ENCODE results near the gene AOX1.

DNA sequence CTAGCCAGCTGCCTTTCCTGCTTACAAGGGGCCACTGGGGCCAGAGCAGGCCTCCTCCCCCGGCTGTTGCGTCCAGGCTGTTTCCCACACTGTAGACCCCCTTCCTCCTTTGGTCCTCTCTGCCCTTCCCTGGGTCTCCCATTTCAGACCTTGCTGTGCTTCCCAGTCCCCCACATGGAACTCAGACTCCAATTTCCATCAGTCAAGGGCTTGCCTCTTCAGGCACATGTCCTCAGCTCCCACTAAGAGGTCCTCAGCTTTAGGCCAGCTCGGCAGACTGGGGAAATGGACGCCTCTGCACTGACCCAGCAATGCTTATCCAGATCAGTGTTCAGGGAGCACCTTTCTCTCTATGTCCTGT is 127.9 kb downstream of the AOX1 start:
- TF ChIP-seq, protein P1, sequence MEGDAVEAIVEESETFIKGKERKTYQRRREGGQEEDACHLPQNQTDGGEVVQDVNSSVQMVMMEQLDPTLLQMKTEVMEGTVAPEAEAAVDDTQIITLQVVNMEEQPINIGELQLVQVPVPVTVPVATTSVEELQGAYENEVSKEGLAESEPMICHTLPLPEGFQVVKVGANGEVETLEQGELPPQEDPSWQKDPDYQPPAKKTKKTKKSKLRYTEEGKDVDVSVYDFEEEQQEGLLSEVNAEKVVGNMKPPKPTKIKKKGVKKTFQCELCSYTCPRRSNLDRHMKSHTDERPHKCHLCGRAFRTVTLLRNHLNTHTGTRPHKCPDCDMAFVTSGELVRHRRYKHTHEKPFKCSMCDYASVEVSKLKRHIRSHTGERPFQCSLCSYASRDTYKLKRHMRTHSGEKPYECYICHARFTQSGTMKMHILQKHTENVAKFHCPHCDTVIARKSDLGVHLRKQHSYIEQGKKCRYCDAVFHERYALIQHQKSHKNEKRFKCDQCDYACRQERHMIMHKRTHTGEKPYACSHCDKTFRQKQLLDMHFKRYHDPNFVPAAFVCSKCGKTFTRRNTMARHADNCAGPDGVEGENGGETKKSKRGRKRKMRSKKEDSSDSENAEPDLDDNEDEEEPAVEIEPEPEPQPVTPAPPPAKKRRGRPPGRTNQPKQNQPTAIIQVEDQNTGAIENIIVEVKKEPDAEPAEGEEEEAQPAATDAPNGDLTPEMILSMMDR (IDR thresholded peaks at IDR 0.05; ENCODE audit: control extremely low read depth in 1 of 3, insufficient read depth in 1 of 3, low read depth in 1 of 3, low read length in 3 of 3) = no peak
- TF ChIP-seq BCL11A (IDR thresholded peaks at IDR 0.05; ENCODE audit: low read depth in 2 of 2, low read length in 2 of 2) (no peak), JUN (IDR thresholded peaks at IDR 0.05; ENCODE audit: low read depth, low read length) (no peak), POLR2A (IDR thresholded peaks at IDR 0.05; ENCODE audit: control extremely low read depth in 1 of 2, low read depth in 2 of 2, low read length in 2 of 2) (no peak), EP300 (IDR thresholded peaks at IDR 0.05; ENCODE audit: borderline replicate concordance in 1 of 2, low read depth in 2 of 2, low read length in 2 of 2) (no peak), EZH2 (IDR thresholded peaks at IDR 0.05; ENCODE audit: low read depth, low read length, severe bottlenecking) (no peak), SP2 (IDR thresholded peaks at IDR 0.05; ENCODE audit: low read length) (no peak), ASH2L (IDR thresholded peaks at IDR 0.05; ENCODE audit: low read length) (no peak), ZNF274 (IDR thresholded peaks at IDR 0.05; ENCODE audit: borderline replicate concordance, extremely low read depth, low read length) (no peak)
- TF ChIP-seq, protein P2, sequence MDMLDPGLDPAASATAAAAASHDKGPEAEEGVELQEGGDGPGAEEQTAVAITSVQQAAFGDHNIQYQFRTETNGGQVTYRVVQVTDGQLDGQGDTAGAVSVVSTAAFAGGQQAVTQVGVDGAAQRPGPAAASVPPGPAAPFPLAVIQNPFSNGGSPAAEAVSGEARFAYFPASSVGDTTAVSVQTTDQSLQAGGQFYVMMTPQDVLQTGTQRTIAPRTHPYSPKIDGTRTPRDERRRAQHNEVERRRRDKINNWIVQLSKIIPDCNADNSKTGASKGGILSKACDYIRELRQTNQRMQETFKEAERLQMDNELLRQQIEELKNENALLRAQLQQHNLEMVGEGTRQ (IDR thresholded peaks at IDR 0.05; ENCODE audit: low read length) = no peak
- TF ChIP-seq, protein P3, sequence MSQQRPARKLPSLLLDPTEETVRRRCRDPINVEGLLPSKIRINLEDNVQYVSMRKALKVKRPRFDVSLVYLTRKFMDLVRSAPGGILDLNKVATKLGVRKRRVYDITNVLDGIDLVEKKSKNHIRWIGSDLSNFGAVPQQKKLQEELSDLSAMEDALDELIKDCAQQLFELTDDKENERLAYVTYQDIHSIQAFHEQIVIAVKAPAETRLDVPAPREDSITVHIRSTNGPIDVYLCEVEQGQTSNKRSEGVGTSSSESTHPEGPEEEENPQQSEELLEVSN (IDR thresholded peaks at IDR 0.05) = no peak
- TF ChIP-seq, protein P4, sequence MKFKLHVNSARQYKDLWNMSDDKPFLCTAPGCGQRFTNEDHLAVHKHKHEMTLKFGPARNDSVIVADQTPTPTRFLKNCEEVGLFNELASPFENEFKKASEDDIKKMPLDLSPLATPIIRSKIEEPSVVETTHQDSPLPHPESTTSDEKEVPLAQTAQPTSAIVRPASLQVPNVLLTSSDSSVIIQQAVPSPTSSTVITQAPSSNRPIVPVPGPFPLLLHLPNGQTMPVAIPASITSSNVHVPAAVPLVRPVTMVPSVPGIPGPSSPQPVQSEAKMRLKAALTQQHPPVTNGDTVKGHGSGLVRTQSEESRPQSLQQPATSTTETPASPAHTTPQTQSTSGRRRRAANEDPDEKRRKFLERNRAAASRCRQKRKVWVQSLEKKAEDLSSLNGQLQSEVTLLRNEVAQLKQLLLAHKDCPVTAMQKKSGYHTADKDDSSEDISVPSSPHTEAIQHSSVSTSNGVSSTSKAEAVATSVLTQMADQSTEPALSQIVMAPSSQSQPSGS (IDR thresholded peaks at IDR 0.05; ENCODE audit: low read length) = no peak
